Fibroblast of skin of left biceps (primary cell): ENCODE data around the gene IL16.

ENCODE experiments used
- DNase-seq, 2 experiments: peaks; one replicate each; pipeline ENCODE4 v3.0.0-alpha.2; 2013; ENCODE audit warnings: low read depth in 2 of 2

The IL16 gene

DNA sequence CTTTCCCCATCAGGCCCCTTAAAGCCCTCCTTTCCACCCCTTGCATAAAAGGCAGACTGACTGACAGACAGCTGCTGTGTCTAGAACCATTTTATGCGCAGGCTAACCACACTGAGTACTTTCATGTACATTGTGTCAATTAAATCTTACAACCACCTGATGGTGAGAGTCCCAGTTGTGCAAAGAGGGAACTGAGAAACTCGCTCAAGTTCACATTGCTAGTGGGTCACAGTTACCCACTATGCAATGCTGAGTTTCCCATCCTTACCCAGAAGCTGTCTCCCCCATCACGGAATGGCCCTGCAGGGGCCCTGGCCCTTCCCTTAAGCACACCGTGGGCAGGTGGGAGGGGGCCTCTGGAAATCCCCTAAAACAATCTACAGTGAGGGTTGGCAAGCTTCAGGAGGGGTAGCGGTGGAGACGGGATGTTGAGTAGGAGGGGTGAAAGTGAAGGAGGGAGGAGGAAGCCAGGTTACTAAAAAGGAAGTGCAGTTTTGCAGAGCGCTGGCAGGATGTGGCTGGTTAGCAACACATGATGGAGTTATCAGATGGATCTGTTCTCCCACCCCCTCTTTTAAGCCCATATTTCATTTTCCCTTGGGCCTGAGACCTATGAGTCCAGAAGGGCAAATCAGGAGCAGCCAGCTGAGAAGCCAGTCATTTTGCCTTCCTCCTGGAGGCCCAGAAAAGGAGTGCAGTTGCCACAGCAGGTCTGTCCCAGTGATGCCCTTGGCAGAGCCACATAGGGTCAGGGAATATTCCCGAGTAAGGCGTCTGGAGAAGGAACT is 97.2 kb downstream of the IL16 start:
- DNase-seq: no peak

DNA sequence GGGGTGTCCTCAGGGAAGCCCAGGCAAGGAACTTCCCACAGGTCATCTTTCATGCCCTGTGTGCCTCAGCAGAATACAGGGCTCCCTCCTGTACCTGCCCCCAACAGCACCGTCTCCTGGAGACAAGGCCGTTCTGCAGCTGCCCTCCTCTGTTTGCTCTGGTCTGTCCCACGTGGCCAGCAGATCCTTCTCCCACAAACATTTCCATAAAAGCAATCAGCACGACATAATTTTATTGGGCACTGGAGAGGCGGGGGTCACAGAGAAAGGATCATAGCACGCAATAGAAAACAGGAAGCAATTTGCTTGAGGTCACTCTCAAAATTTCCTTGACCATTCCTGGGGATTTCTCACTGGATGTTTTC is 97.8 kb downstream of the IL16 start:
- no peak for DNase-seq

GRCh38 chr15:81295486-81296121 is 98.9 kb downstream of the IL16 start:
- DNase-seq: no peak

DNA sequence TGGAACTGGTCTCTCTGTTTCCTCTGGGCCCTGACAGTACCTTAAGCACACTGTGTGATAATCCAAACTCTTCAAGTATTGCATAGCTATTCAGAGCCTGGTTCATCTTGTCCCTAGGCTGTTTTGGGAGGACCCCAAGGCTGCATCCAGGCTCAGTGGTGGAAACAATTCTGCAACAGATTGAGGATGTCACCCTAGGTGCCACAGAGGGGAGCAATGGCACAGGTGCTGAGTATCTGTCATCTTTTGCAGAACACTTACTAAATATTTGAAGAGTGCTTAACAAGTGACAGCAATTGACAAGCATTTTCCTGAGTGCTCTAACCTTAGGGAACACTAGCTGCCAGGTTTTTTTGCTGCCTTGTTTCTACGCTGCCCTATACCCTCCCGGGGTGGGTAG is 99.5 kb downstream of the IL16 start:
- no peak for DNase-seq

- DNase-seq: no peak
Observed at GRCh38 chr15:81296673-81297072, 100.0 kb downstream of the IL16 start.

DNA sequence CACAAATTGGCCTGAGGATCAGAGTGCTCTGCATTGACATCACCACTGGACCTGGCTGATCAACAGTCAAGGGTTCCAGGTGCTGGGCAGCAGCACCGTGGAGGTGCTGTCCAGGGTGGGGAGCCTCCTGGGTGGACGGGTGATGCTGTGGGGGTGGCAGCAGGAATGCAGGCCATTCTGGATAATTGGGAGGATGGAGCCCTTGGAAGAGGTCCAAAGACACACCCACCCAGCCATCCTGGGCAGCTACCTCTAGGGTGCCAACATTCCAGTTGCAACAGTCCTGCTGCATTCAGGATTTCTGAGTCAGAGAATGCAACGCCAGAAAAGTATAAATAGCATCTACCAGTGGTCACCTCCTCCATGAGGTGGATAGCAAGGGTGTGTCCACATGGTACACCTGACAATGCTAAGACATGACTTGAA is 100.5 kb downstream of the IL16 start:
- DNase-seq: no peak

DNA sequence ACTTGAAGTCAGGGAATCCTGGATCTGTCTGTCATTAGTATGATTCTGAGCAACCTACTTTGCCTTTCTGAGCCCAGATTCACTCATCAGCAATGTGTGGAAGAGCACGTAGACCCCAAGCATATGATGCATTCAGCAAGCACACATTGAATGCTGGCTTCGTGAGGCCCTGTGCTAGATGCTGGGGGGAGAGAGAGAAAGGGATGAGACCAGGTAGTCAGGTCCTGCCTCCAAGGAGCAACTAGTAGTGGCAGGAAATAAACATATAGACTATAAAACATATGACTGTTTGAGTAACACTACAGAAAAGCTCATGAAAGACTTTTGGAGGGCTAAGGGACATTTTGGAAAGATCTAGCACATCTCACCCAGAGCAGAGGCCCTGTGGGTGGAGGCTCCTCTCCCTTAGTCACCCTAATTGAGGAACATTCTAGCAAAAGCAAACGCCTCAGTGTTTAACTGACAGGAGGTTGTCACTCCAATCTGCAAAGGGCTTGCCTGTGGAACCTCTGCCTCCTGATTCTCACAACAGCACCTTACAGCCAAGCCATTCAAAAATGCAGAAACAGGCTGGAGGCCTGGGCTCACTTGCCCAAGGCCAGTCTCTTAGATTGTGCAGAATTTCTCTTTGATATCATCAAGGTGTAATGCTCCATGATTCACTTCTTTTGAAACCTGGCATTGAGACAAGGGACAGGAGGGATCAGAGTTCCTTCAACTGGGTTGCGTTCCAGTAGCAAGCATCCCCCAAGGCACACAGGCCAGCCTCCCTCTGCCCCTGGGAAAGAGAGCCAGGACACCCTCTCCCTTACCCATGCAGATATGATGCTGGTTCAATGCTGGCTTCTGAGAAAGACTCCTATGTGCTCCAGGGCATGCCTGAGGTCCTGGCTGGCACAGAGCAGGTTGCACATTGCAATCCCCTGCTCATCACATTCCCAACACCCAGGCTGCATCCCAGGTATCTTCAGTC is 101.2 kb downstream of the IL16 start:
- no peak for DNase-seq

DNA sequence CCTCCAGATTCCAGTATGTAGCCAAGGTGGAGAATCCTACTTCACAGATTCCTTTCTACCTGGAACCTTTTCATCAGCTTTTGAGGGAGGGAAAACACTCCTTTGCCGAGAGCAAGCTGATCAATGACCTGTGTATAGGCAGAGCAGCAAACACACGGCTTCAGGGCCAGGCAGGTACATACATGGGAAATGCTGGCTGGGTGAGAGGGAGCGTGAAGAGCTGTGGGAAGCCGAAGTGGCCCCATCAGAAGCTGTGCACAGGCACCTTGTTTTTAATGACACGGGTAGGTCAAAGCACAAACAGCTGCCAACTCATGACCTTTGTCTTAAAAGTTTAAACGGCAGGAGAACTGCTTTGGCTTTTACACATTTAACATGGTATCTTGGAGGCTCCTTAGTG is 101.9 kb downstream of the IL16 start:
- DNase-seq: no peak

GRCh38 chr15:81299156-81299555 is 102.5 kb downstream of the IL16 start:
- no peak for DNase-seq

GRCh38 chr15:81299630-81300273 is 103.1 kb downstream of the IL16 start:
- no peak for DNase-seq

GRCh38 chr15:81301385-81301784 is 104.7 kb downstream of the IL16 start:
- DNase-seq: no peak

DNA sequence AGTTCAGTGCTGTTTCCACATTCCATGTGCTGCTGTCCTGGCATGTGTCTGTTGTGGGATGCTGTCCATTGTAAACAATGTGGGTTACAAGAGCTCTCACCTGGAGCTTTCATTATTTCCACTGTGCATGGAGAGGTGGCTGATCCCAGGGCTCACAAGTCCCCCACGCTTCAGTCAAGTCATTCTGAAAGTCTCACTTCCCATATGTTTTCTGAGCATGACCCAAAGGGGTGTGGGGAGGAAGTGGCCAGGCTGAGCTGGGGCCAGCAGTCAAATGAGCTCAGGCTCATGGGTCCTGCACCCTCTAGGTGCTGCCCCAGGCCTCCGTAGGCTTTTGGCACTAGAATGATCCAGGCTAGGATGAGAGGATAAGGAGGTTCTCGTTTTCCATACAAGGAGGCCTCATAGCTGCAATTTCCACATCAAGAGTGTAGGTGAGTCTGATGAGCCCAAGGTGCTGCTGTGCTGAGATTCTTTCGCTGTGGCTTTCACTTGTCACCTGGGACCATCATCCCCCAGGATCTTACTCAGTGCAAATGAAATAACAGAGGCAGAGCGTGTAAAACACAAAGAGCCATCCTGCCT is 105.2 kb downstream of the IL16 start:
- no peak for DNase-seq

DNA sequence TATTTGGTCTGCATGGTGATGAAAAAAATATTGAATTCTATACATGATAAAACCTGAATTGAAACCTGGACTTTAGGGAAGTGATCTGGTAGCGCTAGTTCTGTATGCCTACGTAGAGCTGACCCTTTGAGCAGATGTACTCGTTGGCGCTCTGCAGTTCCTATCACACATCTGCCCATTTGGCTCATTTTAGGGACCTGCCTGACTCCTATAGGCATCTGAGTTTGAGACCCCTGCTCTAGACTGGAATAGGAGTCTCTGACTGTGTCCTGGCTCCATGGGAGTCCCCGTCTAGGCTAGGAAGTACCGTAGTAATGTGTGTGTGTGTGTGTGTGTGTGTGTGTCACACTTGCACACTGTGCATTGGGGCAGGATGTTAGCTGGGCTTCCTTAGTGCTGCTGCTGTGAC is 106.0 kb downstream of the IL16 start:
- DNase-seq: no peak

DNA sequence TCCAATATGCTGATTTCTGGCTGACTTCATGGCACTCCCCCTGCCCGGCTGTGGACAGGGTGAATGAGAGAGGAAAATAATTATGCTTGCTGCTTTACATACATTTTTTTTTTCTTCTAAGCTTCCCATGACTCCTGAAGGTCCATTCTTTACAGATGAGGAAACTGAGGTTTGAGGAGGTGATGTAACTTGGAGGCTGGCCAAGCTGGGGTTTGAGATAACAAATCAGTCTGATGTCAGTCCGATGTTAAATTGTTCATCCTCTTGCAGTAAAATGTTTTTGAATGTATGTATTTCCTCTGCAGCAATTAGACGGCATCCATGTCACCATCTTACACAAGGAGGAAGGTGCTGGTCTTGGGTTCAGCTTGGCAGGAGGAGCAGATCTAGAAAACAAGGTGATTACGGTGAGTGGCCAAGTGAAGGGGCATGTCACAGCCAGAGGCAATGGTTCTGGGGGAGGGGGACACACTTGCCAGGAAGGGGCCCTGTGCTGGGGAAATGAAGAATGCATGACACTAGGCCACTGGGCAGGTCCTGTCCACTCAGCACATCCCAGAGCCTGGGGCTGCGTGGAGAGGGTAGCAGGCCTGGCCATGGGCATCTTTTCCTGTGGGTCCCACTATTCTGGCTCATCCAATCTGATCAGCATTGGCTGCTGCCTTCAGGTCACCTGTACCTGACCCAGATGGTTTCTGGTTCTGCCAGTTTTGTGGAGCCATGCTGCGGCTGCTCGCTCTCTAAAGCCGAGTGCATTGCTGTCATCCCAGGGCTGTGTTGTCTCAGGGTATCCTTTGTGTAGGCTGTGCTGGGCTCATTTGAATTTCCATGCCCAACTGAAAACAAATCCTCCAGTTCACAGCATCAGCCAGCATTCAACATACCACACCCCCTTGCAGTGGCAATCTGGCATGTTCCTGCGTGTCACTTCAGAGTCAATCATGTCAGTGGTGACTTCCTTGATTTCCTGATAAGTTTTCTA is 106.9 kb downstream of the IL16 start:
- no peak for DNase-seq

DNA sequence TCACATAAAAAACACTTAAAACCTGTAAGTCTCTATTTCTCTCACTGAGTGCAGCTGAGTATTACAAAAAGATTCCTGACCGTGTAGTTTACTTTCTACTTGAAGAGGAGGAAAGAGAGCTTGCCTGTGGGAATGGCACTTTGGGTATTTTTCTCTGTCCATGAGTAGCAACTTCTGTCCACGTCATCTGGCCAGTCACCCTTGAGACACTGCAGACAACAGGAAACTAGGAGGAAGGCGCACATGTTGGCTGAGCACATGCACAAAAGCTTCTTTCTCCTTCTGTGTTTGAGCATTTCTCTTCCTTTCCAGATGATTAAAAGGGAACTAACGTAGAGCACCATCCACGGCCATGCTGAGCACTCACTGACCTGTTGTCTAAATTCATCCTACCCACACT is 107.5 kb downstream of the IL16 start:
- no peak for DNase-seq

DNA sequence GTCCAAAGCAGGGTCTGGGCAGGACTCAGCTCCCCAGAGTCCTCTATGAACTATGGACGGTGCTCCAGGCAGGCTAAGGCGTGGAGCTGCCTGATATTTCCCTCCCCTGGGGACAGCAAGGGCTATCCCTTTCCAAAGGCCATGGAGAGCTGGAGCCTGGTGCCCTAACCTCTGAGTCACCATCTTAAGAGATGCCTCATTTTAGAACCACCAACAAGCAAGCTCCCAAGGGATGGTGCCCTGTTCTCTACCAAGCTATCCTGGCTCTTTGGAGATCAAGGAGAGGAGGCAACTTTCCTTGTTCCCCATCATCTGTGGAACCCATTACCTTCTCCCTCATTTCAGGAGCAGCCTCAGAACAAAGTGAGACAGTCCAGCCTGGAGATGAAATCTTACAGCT is 111.6 kb downstream of the IL16 start:
- no peak for DNase-seq

DNA sequence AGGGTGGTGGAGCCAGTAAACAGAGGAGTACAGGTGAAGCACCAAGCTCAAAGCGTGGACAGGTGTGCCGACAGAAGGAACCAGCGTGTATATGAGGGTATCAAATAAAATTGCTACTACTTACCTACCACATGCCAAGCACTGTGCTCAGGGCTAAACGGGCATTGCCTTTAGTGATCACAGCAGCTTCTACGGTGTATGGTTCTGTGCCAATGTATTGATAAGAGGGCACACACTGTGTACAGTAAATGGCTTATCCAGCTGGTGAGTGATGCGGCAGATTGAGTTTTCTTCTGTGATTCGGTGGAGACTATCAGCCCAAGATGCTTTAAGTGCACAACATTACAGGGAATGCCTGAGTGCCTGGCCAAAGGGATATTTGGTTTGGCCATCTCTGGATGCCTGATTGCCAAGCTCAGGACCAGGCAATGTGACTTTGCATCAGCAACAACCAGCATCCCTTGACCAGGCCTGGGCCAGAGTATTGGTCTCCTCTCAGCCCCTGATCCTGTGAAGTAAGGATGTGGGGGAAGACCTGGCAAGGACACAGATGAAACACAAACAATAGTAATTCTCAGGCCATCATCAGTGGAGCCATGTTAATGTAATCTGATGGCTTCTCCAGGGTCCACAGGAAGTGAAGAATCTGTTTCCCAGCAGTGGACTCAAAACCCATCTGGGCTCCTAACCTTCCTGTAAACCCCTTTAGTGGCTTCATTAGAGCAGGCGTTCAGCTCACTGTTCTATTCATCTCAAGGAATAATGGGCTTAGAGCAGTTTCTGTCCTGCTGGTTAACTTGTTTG is 113.2 kb downstream of the IL16 start:
- no peak for DNase-seq

GRCh38 chr15:81310480-81310879 is 113.8 kb downstream of the IL16 start:
- no peak for DNase-seq

GRCh38 chr15:81311752-81312464 is 115.2 kb downstream of the IL16 start:
- no peak for DNase-seq
